IPS-18c (cell line): ENCODE data around the gene SPIN2A.
"Not testable (repeated sequence)": the region's sequence is repeated elsewhere in the genome, so short reads cannot be mapped to it uniquely, and the experiment has no call there.

Experiments used
- H3K4me3 ChIP-seq: 2 replicates; pipeline ENCODE4 v1.7.0; 2013; ENCODE audit warnings: low read depth, mild to moderate bottlenecking, low read length, moderate library complexity; ENCODE audit not compliant: insufficient read depth
- H3K9me3 ChIP-seq: one replicate; pipeline ENCODE4 v1.6.1; 2013; ENCODE audit warnings: mild to moderate bottlenecking, low read length, moderate library complexity; ENCODE audit not compliant: control insufficient read depth, insufficient read depth

Gene SPIN2A

GRCh38 chrX:57137073-57137472 lies at the start of gene SPIN2A:
Gene SPIN2A, minus strand, starts transcription at chrX:57137397. Its CDS starts 800 bp downstream, at chrX:57136597.
- not testable (repeated sequence) for H3K9me3 ChIP-seq
- peak within 1 kb of the TSS; percentile 44 for H3K4me3 ChIP-seq

- Histone ChIP-seq H3K9me3 (peaks cover 9% of the 10 kb centered on the region), H3K4me3 (no peak overlapping the region)
Observed at GRCh38 chrX:57178605-57179004, 41.4 kb upstream of the SPIN2A start.

- H3K4me3 ChIP-seq: no peak overlapping the region
- H3K9me3 ChIP-seq: peaks cover 7% of the 10 kb centered on the region
Observed at GRCh38 chrX:57177070-57177469, 39.9 kb upstream of the SPIN2A start.

GRCh38 chrX:57172544-57172943 lies 35.3 kb upstream of the SPIN2A start:
- H3K4me3 ChIP-seq: no peak overlapping the region
- peaks cover under 1% of the 10 kb centered on the region for H3K9me3 ChIP-seq

GRCh38 chrX:57156397-57157049 lies 19.3 kb upstream of the SPIN2A start:
- Histone ChIP-seq H3K4me3 (no peak overlapping the region), H3K9me3 (peaks cover 7% of the 10 kb centered on the region)

GRCh38 chrX:57155171-57155570 lies 18.0 kb upstream of the SPIN2A start:
- no peak overlapping the region for H3K4me3 ChIP-seq
- H3K9me3 ChIP-seq: peaks cover 7% of the 10 kb centered on the region

GRCh38 chrX:57152222-57152621 lies 15.0 kb upstream of the SPIN2A start:
- H3K9me3 ChIP-seq, H3K4me3 ChIP-seq: not testable (repeated sequence)

GRCh38 chrX:57138674-57139073 lies 1.5 kb upstream of the SPIN2A start:
- no peak overlapping the region for H3K4me3 ChIP-seq

GRCh38 chrX:57137501-57137900 lies 304 bp upstream of the SPIN2A start:
- Histone ChIP-seq H3K9me3 (peaks cover 2% of the 10 kb centered on the region), H3K4me3 (peak overlapping the region; percentile 44)

More at GRCh38 chrX:57138674-57139073, 1.5 kb upstream of the SPIN2A start:
- H3K9me3 ChIP-seq: peaks cover 2% of the 10 kb centered on the region

- not testable (repeated sequence) for H3K4me3 ChIP-seq, H3K9me3 ChIP-seq
Observed at GRCh38 chrX:57136589-57136988, 608 bp downstream of the SPIN2A start.

- H3K9me3 ChIP-seq: peaks cover 2% of the 10 kb centered on the region
Observed at GRCh38 chrX:57135287-57135686, 1.9 kb downstream of the SPIN2A start.

GRCh38 chrX:57134702-57135101 lies 2.5 kb downstream of the SPIN2A start:
- no peak overlapping the region for H3K4me3 ChIP-seq
- H3K9me3 ChIP-seq: peaks cover 2% of the 10 kb centered on the region

More at GRCh38 chrX:57135287-57135686, 1.9 kb downstream of the SPIN2A start:
- no peak overlapping the region for H3K4me3 ChIP-seq

- Histone ChIP-seq H3K9me3 (peaks cover 2% of the 10 kb centered on the region), H3K4me3 (no peak overlapping the region)
Observed at GRCh38 chrX:57133706-57134105, 3.5 kb downstream of the SPIN2A start.

GRCh38 chrX:57133284-57133683 lies 3.9 kb downstream of the SPIN2A start:
- H3K9me3 ChIP-seq, H3K4me3 ChIP-seq: not testable (repeated sequence)

- H3K4me3 ChIP-seq: no peak overlapping the region
Observed at GRCh38 chrX:57132046-57132445, 5.2 kb downstream of the SPIN2A start.

GRCh38 chrX:57121816-57122215 lies 15.4 kb downstream of the SPIN2A start:
- no peaks in the 10 kb centered on the region for H3K9me3 ChIP-seq
- peak overlapping the region; percentile 17; the same call in 1 of the 2 replicates for H3K4me3 ChIP-seq

More at GRCh38 chrX:57132046-57132445, 5.2 kb downstream of the SPIN2A start:
- peaks cover 2% of the 10 kb centered on the region for H3K9me3 ChIP-seq

GRCh38 chrX:57121162-57121755 lies 15.9 kb downstream of the SPIN2A start, which contains the start of gene SPIN2B:
Gene SPIN2B, minus strand, starts transcription at chrX:57121548.
- Histone ChIP-seq H3K4me3 (peak within 1 kb of the TSS; percentile 51), H3K9me3 (no peaks in the 10 kb centered on the region)

- H3K4me3 ChIP-seq: peak overlapping the region; percentile 51
- not testable (repeated sequence) for H3K9me3 ChIP-seq
Observed at GRCh38 chrX:57120619-57121161, 16.5 kb downstream of the SPIN2A start.
